GM19035 (cell line): ENCODE results near the gene USP40.
"Not testable (repeated sequence)": the region's sequence is repeated elsewhere in the genome, so short reads cannot be mapped to it uniquely, and the experiment has no call there.

Experiments
- ATAC-seq: cut with Tn5 transposase; IDR thresholded peaks from one replicate; pipeline ENCODE4 v1.9.1; 2021; ENCODE audit not compliant: unreplicated experiment

The USP40 gene, protein sequence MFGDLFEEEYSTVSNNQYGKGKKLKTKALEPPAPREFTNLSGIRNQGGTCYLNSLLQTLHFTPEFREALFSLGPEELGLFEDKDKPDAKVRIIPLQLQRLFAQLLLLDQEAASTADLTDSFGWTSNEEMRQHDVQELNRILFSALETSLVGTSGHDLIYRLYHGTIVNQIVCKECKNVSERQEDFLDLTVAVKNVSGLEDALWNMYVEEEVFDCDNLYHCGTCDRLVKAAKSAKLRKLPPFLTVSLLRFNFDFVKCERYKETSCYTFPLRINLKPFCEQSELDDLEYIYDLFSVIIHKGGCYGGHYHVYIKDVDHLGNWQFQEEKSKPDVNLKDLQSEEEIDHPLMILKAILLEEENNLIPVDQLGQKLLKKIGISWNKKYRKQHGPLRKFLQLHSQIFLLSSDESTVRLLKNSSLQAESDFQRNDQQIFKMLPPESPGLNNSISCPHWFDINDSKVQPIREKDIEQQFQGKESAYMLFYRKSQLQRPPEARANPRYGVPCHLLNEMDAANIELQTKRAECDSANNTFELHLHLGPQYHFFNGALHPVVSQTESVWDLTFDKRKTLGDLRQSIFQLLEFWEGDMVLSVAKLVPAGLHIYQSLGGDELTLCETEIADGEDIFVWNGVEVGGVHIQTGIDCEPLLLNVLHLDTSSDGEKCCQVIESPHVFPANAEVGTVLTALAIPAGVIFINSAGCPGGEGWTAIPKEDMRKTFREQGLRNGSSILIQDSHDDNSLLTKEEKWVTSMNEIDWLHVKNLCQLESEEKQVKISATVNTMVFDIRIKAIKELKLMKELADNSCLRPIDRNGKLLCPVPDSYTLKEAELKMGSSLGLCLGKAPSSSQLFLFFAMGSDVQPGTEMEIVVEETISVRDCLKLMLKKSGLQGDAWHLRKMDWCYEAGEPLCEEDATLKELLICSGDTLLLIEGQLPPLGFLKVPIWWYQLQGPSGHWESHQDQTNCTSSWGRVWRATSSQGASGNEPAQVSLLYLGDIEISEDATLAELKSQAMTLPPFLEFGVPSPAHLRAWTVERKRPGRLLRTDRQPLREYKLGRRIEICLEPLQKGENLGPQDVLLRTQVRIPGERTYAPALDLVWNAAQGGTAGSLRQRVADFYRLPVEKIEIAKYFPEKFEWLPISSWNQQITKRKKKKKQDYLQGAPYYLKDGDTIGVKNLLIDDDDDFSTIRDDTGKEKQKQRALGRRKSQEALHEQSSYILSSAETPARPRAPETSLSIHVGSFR

DNA sequence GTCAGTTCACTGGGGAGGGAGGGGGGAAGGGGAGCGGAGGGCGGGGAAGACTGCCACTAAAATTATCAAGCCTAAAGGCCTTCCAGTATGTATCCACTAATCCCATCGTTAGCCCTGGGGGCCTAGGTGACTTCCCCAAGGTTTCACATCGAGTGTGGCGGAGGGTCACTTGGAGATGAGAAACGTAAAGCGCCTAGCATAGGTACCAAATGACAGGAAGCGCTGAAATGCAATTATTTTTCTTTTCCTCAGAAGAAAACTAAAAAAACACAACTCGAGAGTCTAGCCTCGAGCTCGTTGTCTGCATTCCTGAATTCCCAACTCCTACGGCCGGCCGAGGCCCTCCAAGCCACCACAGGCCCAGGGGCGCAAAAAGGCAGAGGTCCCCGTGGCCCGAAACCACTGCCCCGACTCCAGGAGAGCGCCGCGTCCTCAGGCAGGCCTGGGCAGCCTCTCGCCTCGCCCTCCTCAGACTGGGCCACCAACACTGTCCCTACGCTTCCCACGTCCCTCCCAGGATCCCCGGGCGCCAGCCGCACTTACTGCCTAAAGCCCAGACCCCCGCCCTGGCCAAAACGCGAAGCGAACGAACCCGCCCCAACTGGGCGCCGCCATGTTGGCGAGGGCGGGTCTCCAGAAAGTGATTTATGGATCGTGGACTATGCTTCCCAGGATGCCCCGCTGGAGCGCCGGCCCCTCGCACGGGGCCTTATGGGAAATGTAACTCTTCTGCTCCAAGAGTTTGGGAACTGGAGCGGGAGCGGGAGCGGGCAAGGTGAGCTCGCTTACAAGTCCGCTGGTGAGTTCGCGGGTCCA is at the start of gene USP40:
USP40 (minus strand) TSS at position 642 of the 816 bp plus-strand sequence. CDS start 1,228 bp downstream, outside the sequence.
- ATAC-seq: peak; percentile 78

DNA sequence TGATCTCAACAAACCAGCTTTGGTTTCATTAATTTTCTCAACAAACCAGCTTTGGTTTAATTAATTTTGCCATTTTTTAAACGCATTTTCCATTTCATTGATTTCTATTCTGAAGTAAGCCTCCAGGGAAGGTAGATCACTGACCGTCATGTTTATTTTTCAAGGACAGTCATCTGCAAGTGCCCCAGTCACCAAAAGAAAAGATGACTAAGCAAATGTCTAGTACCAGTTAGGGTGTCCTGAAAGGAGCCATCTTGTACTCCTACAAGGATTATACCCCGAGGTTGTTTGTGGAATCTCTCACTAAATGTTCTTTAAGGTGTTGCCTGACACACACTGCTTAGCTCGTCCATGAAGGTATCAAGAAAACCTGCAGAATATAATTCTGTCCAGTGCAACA is 44.7 kb upstream of the USP40 start:
- ATAC-seq: no peak

DNA sequence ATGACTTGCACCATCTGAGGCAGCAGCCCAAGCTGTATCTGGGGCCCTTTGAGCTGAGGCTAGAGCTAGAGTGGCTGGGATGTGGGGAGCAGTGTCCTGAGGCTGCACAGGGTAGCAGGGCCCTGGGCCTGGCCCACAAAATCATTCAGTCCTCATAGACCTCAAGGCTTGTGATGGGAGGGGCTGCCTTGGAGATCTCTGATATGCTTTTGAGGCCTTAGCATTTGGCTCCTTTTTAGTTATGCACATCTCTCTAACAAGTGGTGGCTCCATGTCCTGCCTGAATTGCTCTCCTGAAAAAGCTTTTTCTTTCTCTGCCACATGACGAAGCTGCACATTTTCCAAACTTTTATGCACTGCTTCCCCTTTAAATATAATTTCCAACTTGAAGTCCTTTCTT is 39.1 kb upstream of the USP40 start:
- ATAC-seq: no peak

DNA sequence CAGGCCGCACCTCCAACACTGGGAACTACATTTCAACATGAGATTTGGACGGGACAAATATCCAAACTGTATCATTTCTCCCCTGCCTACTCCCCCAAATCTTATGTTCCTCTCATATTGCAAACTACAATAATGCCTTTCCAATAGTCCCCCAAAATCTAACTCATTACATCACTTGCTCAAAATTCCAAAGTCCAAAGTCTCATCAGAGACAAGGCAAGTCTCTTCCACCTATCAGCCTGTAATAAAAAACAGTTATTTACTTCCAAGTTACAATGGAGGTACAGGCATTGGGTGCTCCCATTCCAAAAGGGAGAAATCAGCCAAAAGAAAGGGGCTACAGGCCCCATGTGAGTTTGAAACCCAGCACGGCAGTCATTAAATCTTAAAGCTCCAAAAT is 38.2 kb upstream of the USP40 start:
- no peak for ATAC-seq

DNA sequence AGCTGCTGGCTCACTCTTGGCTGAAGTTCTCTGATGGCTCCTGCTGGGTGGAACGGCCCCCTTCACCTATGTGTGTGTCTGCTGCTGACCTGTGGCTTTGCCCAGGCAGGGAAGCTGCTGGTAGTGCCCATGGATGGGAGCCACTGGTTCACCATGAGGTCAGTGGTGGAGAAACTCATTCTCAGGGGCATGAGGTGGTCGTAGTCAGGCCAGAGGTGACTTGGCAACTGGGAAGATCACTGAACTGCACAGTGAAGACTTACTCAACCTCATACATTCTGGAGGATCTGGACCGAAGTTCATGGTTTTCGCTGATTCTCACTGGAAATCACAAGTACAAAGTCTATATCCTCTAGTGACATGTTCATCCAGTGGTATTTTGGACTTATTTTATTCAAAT is 36.9 kb upstream of the USP40 start:
- no peak for ATAC-seq

DNA sequence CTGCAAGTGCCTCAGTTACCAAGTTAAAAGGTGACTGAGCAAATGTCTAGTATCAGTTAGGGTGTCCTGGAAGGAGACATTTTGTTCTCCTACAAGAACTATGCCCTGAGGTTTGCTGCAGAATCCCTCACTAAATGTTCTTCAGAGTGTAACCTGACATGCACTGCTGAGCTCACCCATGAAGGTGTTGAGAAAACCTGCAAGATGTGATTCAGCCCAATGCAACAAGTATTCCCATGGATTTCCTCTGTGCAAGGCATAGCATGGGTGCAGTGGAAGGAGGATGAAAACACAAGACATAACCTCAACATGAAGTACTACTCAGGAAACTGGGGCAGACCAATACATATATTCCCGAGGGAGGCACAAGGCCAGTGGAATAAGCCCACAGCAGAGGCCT is 35.5 kb upstream of the USP40 start:
- no peak for ATAC-seq

DNA sequence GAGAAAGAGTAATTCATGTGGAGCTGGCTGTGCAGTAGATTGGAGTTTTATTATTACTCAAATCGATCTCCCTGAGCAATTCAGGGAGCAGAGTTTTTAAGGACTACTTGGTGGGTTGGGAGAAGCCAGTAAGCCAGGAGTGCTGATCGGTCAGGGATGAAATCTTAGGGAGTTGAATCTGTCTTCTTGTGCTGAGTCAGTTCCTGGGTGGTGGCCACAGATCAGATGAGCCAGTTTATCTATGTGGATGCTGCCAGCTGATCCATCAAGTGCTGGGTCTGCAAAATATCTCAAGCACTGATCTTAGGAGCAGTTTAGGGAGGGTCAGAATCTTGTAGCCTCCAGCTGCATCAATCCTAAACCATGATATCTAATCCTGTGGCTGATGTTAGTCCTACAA is 33.8 kb upstream of the USP40 start:
- no peak for ATAC-seq

DNA sequence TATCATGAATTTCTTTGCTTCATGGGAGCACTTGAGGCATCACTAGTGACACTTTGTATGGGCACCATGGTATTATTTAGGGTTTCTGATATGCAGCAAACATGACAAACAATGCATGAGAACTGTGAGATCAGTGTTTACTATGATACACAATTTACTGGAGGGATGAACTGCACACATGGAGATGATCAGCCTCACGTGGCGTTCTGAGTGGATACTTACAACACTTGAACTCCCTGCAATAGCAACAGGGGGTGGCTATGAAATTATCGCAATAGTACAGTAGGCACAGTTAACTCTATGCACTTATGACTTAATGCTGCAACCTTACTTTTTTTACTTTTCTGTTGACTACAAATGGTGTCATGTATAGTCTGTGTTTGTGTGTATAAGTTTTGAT is 32.4 kb upstream of the USP40 start:
- ATAC-seq: no peak

DNA sequence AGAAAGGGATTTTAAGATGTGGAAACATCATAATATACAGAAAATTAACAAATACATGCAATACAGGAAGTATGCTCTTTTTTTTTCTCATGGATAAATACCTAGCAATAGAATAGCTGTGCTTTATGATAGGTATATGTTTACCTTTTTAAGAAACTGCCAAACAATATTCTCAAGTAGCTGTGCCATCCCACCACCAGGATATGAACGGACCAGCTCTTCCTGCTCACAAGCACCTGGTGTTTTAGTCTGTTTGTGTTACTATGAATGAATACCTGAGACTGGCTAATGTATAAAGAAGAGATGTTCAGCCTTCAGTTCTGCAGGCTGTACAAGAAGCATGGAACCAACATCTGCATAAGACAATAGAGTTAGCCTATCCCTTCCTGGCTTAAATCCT is 30.9 kb upstream of the USP40 start:
- no peak for ATAC-seq

DNA sequence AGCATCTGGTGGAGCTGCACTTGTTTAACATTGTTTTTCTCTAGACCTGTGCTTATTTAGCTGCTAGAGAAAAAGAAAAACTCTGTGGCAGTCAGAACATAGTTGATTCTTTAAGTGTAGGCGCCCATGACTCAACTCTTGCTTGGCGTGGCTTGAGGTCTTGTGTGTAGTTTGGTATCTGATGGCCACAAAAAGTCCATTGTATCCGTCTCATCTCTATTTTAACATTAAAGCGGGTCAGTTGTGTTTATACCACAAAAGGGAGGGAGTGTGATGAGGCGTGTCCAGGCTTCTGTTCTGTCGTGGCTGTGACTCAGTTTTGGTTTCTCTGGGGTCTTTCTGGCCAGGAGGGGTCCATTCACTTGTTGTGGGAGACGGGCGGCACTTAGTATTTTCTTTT is 26.6 kb upstream of the USP40 start:
- ATAC-seq: no peak

DNA sequence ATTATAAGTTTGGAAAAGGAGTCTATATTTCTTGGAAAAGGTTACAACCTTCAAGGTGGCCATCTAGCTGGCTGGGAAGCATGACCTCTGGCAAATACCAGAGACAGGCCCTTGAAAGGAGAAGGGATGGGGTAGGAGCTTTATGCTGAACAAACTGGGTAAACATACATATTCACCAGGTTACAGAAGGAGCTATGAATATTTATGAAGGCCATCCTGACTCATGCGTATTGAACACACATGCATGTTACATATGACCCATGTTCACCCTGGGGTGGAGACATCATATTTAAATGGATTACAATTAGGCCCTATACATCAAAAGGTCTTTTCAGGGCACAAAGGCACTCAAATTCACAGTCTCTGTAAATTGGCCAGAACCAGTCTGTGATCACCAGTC is 26.1 kb upstream of the USP40 start:
- ATAC-seq: not testable (repeated sequence)

DNA sequence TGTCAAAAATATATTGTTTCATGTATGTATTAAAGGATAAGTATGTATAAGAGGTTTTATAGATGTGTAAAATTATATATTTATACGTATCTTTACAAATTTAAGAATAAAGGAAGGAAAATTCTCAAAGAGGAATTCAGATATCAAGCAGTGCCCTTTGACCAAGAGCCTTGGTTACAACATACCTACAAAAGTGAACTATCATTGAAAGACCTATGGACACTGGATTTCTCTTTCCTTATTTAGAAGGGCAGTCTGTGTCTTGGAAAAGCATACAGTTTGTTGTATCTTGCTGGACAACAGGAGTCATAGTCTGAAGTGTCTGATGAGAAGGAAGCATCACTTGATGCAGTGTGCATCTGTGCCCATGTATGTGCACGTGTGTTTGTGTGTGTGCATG is 21.8 kb upstream of the USP40 start:
- no peak for ATAC-seq

DNA sequence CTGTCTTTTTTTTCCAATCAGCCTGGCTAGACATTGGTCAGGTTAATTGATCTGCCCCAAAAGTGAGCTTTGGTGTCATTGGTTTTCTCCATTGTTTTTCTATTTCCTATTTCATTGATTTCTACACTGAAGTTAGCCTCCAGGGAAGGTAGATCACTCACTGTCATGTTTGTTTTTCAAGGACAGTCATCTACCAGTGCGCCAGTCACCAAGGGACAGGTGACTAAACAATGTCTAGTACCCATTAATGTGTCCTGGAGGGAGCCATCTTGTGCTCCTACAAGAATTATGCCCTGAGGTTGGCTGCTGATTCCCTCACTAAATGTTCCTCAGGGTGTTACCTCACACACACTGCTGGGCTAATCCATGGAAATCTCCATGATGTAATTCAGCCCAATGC is 17.6 kb upstream of the USP40 start:
- no peak for ATAC-seq

DNA sequence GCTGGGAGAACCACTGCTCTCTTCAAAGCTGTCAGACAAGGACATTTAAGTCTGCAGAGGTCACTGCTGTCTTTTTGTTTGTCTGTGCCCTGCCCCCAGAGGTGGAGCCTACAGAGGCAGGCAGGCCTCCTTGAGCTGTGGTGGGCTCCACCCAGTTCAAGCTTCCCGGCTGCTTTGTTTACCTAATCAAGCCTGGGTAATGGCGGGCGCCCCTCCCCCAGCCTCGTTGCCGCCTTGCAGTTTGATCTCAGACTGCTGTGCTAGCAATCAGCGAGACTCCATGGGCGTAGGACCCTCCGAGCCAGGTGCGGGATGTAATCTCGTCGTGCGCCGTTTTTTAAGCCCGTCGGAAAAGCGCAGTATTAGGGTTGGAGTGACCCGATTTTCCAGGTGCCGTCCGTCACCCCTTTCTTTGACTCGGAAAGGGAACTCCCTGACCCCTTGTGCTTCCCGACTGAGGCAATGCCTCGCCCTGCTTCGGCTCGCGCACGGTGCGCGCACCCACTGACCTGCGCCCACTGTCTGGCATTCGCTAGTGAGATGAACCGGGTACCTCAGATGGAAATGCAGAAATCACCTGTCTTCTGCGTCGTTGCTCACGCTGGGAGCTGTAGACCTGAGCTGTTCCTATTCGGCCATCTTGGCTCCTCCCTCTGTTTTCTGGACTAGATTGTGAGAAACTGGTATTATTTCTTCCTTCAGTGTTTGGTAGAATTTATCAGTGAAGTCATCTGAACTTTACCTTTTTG is 16.8 kb upstream of the USP40 start:
- ATAC-seq: not testable (repeated sequence)

DNA sequence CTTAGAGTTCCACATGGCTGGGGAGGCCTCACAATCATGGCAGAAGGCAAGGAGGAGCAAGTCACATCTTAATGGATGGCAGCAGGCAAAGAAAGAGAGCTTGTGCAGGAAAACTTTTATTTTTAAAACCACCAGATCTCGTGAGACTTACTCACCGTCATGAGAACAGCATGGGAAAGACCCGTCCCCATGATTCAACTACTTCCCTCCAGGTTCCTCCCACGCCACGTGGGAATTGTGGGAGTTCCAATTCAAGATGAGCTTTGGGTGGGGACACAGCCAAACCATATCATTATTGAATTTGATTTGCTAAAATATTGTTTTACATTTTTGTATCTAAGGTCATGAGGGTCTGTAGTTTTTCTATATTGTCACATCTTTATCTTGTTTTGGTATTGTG is 10.8 kb upstream of the USP40 start:
- not testable (repeated sequence) for ATAC-seq

DNA sequence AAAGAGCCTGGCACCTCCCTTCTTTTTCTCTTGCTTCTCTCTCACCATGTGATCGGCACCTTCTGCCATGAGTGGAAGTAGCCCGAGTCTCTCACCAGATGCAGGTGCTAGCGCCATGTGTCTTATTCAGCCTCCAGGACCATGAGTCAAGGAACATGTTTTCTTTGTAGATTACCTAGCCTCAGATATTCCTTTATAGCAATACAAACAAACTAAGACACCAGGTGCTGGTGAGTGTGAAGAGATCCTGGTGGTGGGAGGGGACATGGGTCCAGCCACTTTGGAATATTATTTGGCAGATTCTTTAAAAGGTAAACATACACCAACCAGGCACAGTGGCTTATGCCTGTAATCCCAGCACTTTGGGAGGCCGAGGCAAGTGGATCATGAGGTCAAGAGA is 5.9 kb upstream of the USP40 start:
- ATAC-seq: no peak

DNA sequence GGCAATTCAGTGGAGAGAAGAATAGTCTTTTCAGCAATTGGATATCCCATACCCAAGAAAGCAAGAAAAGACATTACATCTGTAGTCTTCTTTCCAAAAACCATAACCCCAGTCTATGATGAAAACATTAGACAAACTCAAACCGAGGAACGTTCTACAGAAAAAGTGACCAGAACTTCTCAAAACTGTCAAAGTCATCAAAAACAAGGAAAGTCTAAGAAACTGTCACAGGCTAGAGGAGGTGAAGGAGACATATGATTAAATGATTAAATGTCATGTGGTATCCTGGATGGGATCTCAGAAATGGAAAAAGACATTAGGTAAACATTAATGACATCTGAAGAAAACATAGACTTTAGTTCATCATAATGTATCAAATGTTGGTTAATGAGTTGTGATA is 4.9 kb upstream of the USP40 start:
- ATAC-seq: no peak

DNA sequence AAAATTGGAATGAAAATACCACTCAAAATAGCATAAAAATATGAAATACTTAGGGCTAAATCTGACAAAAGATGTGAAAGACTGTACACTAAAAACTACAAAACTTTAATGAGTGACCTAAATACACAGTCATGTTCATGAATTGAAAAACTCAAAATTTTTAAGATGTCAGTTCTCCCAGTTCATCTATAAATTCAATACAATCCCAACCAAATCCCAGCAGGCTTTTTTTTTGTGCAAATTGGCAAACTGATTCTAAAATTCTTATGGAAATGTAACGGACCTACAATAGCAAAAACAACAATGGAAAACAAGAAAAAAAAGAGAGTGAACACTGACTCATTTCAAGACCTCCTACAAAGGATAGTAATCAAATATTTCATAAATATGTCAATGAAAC is 4.4 kb upstream of the USP40 start:
- no peak for ATAC-seq

DNA sequence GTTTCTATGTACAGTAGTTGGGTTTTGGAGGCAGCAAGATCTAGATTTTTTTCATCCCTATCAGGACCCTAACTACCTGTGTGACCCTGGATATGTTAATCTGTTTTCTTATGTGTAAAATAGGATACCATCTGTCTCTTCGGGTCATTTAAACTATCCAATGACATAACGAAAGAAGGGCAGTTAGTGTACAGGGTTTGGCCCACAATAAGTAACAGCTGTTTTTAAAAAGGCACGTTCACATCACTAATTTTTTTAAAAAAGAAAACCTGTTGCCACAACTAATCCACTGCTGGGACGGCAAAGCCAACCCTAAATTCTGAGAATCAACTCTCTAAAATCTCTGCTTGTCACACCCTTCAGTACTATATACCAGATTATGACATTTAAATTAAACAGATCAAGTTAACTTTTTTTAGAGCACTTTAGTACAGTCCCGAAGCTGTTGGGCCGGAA is 869 bp downstream of the USP40 start:
- ATAC-seq: no peak
